ENCODE data around the gene ATF6. TPM values are rescaled to one million over a fixed set of nuclear protein-coding genes. Genes with fewer than 3 reads are reported as not detected.

The ATF6 gene
- total and polyA plus RNA-seq, 2 of the 8 experiments (the other 6 are each of a cell fraction or from before 2014, with no cell fraction given) = 4.6 to 10.0 TPM

DNA sequence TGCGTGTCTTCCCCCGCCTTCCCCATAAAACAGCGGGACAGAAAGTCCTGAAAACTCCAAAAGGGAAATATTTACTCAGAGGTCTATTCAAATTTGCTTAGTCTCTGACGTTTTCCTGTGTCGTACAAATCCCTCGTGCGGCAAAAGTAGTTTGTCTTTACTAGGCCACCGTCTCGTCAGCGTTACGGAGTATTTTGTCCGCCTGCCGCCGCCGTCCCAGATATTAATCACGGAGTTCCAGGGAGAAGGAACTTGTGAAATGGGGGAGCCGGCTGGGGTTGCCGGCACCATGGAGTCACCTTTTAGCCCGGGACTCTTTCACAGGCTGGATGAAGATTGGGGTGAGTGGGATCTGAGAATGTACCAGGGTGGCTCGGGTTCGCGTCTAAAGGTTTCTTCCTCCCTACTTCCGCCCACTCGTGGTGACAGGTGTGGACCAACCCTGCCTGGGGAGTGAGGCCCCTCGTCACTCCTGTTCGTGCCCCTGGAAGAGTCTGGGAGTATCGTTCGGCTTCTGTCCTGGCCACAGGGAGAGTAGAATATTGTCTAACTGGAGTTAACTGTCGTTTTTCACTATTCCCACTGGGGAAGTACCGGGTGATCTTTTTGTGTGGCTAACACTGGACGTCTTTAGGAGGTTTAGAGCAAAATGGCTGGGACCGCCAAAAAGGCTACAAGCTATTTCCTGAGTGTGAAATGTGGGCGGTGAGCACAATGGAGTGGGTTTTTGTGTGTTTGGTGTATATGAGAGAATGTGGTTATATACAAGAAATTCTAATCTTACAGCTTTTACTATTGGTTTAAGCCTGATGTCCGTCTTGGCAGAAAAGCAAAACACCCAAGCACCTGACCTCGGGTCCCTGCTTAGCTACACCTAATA lies at the start of gene ATF6 (continued):
- TF ChIP-seq, protein P1, sequence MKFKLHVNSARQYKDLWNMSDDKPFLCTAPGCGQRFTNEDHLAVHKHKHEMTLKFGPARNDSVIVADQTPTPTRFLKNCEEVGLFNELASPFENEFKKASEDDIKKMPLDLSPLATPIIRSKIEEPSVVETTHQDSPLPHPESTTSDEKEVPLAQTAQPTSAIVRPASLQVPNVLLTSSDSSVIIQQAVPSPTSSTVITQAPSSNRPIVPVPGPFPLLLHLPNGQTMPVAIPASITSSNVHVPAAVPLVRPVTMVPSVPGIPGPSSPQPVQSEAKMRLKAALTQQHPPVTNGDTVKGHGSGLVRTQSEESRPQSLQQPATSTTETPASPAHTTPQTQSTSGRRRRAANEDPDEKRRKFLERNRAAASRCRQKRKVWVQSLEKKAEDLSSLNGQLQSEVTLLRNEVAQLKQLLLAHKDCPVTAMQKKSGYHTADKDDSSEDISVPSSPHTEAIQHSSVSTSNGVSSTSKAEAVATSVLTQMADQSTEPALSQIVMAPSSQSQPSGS (IDR thresholded peaks at IDR 0.05; ENCODE audit: low read length) = no peak
- TF ChIP-seq, protein P2, sequence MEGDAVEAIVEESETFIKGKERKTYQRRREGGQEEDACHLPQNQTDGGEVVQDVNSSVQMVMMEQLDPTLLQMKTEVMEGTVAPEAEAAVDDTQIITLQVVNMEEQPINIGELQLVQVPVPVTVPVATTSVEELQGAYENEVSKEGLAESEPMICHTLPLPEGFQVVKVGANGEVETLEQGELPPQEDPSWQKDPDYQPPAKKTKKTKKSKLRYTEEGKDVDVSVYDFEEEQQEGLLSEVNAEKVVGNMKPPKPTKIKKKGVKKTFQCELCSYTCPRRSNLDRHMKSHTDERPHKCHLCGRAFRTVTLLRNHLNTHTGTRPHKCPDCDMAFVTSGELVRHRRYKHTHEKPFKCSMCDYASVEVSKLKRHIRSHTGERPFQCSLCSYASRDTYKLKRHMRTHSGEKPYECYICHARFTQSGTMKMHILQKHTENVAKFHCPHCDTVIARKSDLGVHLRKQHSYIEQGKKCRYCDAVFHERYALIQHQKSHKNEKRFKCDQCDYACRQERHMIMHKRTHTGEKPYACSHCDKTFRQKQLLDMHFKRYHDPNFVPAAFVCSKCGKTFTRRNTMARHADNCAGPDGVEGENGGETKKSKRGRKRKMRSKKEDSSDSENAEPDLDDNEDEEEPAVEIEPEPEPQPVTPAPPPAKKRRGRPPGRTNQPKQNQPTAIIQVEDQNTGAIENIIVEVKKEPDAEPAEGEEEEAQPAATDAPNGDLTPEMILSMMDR (IDR thresholded peaks at IDR 0.05; ENCODE audit: control extremely low read depth in 1 of 3, insufficient read depth in 1 of 3, low read depth in 1 of 3, low read length in 3 of 3) = no peak
- TF ChIP-seq TAF1 (IDR thresholded peaks at IDR 0.05; ENCODE audit: low read depth, low read length) (peak; percentile 65), KDM4A (IDR thresholded peaks at IDR 0.05; ENCODE audit: low read depth, low read length, severe bottlenecking) (peak; percentile 70)
- TF ChIP-seq, protein P3, sequence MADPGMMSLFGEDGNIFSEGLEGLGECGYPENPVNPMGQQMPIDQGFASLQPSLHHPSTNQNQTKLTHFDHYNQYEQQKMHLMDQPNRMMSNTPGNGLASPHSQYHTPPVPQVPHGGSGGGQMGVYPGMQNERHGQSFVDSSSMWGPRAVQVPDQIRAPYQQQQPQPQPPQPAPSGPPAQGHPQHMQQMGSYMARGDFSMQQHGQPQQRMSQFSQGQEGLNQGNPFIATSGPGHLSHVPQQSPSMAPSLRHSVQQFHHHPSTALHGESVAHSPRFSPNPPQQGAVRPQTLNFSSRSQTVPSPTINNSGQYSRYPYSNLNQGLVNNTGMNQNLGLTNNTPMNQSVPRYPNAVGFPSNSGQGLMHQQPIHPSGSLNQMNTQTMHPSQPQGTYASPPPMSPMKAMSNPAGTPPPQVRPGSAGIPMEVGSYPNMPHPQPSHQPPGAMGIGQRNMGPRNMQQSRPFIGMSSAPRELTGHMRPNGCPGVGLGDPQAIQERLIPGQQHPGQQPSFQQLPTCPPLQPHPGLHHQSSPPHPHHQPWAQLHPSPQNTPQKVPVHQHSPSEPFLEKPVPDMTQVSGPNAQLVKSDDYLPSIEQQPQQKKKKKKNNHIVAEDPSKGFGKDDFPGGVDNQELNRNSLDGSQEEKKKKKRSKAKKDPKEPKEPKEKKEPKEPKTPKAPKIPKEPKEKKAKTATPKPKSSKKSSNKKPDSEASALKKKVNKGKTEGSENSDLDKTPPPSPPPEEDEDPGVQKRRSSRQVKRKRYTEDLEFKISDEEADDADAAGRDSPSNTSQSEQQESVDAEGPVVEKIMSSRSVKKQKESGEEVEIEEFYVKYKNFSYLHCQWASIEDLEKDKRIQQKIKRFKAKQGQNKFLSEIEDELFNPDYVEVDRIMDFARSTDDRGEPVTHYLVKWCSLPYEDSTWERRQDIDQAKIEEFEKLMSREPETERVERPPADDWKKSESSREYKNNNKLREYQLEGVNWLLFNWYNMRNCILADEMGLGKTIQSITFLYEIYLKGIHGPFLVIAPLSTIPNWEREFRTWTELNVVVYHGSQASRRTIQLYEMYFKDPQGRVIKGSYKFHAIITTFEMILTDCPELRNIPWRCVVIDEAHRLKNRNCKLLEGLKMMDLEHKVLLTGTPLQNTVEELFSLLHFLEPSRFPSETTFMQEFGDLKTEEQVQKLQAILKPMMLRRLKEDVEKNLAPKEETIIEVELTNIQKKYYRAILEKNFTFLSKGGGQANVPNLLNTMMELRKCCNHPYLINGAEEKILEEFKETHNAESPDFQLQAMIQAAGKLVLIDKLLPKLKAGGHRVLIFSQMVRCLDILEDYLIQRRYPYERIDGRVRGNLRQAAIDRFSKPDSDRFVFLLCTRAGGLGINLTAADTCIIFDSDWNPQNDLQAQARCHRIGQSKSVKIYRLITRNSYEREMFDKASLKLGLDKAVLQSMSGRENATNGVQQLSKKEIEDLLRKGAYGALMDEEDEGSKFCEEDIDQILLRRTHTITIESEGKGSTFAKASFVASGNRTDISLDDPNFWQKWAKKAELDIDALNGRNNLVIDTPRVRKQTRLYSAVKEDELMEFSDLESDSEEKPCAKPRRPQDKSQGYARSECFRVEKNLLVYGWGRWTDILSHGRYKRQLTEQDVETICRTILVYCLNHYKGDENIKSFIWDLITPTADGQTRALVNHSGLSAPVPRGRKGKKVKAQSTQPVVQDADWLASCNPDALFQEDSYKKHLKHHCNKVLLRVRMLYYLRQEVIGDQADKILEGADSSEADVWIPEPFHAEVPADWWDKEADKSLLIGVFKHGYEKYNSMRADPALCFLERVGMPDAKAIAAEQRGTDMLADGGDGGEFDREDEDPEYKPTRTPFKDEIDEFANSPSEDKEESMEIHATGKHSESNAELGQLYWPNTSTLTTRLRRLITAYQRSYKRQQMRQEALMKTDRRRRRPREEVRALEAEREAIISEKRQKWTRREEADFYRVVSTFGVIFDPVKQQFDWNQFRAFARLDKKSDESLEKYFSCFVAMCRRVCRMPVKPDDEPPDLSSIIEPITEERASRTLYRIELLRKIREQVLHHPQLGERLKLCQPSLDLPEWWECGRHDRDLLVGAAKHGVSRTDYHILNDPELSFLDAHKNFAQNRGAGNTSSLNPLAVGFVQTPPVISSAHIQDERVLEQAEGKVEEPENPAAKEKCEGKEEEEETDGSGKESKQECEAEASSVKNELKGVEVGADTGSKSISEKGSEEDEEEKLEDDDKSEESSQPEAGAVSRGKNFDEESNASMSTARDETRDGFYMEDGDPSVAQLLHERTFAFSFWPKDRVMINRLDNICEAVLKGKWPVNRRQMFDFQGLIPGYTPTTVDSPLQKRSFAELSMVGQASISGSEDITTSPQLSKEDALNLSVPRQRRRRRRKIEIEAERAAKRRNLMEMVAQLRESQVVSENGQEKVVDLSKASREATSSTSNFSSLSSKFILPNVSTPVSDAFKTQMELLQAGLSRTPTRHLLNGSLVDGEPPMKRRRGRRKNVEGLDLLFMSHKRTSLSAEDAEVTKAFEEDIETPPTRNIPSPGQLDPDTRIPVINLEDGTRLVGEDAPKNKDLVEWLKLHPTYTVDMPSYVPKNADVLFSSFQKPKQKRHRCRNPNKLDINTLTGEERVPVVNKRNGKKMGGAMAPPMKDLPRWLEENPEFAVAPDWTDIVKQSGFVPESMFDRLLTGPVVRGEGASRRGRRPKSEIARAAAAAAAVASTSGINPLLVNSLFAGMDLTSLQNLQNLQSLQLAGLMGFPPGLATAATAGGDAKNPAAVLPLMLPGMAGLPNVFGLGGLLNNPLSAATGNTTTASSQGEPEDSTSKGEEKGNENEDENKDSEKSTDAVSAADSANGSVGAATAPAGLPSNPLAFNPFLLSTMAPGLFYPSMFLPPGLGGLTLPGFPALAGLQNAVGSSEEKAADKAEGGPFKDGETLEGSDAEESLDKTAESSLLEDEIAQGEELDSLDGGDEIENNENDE (IDR thresholded peaks at IDR 0.05; ENCODE audit: insufficient replicate concordance, low read length) = no peak

Data from H1 (cell line).